ENCODE results near the gene NRP1.
"Not testable (repeated sequence)": the region's sequence is repeated elsewhere in the genome, so short reads cannot be mapped to it uniquely, and the experiment has no call there.

The NRP1 gene

GRCh38 chr10:33150146-33150545 lies 184.3 kb downstream of the NRP1 start:
- DNase-seq (ENCODE audit: low spot score) = no peak

GRCh38 chr10:33147013-33147310 lies 187.5 kb downstream of the NRP1 start:
- no peak for DNase-seq (ENCODE audit: low spot score)

GRCh38 chr10:33146189-33147012 lies 188.1 kb downstream of the NRP1 start:
- DNase-seq (ENCODE audit: low spot score) = no peak

GRCh38 chr10:33145451-33146188 lies 188.8 kb downstream of the NRP1 start:
- peak; percentile 87 for DNase-seq (ENCODE audit: low spot score)

GRCh38 chr10:33143160-33143728 lies 191.2 kb downstream of the NRP1 start:
- DNase-seq (ENCODE audit: low spot score) = peak; percentile 41

- no peak for DNase-seq (ENCODE audit: low spot score)
Observed at GRCh38 chr10:33142295-33142694, 192.2 kb downstream of the NRP1 start.

GRCh38 chr10:33141251-33141650 lies 193.2 kb downstream of the NRP1 start:
- DNase-seq (ENCODE audit: low spot score) = no peak

- no peak for DNase-seq (ENCODE audit: low spot score)
Observed at GRCh38 chr10:33139181-33139646, 195.3 kb downstream of the NRP1 start.

- DNase-seq (ENCODE audit: low spot score) = not testable (repeated sequence)
Observed at GRCh38 chr10:33138686-33139085, 195.8 kb downstream of the NRP1 start.

- DNase-seq (ENCODE audit: low spot score) = no peak
Observed at GRCh38 chr10:33137356-33138005, 197.0 kb downstream of the NRP1 start.

GRCh38 chr10:33136781-33137180 lies 197.7 kb downstream of the NRP1 start:
- no peak for DNase-seq (ENCODE audit: low spot score)

GRCh38 chr10:33136271-33136670 lies 198.2 kb downstream of the NRP1 start:
- no peak for DNase-seq (ENCODE audit: low spot score)

- DNase-seq (ENCODE audit: low spot score) = peak; percentile 49
Observed at GRCh38 chr10:33134011-33134751, 200.3 kb downstream of the NRP1 start.

GRCh38 chr10:33133557-33133956 lies 200.9 kb downstream of the NRP1 start:
- DNase-seq (ENCODE audit: low spot score) = no peak

GRCh38 chr10:33132626-33133025 lies 201.8 kb downstream of the NRP1 start:
- DNase-seq (ENCODE audit: low spot score) = no peak

- no peak for DNase-seq (ENCODE audit: low spot score)
Observed at GRCh38 chr10:33129996-33130386, 204.5 kb downstream of the NRP1 start.

GRCh38 chr10:33129141-33129995 lies 205.1 kb downstream of the NRP1 start:
- no peak for DNase-seq (ENCODE audit: low spot score)

- no peak for DNase-seq (ENCODE audit: low spot score)
Observed at GRCh38 chr10:33127622-33128021, 206.8 kb downstream of the NRP1 start.
